ACC112 (cell line): ENCODE data around the gene STYK1.
A peak's percentile ranks its signal among the peaks of the same experiment; 100 is the strongest.

ENCODE experiments used
- H2AFZ ChIP-seq: fragments of 200-600 bp; sonication (generic); one replicate; pipeline ENCODE4 v1.6.0; 2017; ENCODE audit warnings: antibody characterized with exemption, low read length; ENCODE audit not compliant: unreplicated experiment
- H3K27ac ChIP-seq: fragments of 200-600 bp; sonication (generic); 2 replicates; pipeline ENCODE4 v1.5.1; 2014; ENCODE audit warnings: low read depth, mild to moderate bottlenecking, antibody characterized with exemption, low read length, moderate library complexity
- H3K27me3 ChIP-seq: fragments of 200-600 bp; sonication (generic); 2 replicates; pipeline ENCODE4 v1.6.1; 2014; ENCODE audit warnings: mild to moderate bottlenecking, antibody characterized with exemption, low read length, moderate library complexity, mixed read lengths; ENCODE audit not compliant: insufficient read depth
- H3K36me3 ChIP-seq: fragments of 200-600 bp; sonication (generic); 2 replicates; pipeline ENCODE4 v1.6.1; 2016; ENCODE audit warnings: mild to moderate bottlenecking, antibody characterized with exemption, low read length, moderate library complexity, mixed read lengths; ENCODE audit not compliant: insufficient read depth
- H3K4me1 ChIP-seq: fragments of 200-600 bp; sonication (generic); one replicate; pipeline ENCODE4 v1.6.1; 2016; ENCODE audit warnings: low read length, mixed read lengths; ENCODE audit not compliant: insufficient read depth, unreplicated experiment, control insufficient read depth
- H3K4me3 ChIP-seq: fragments of 200-600 bp; sonication (generic); 2 replicates; pipeline ENCODE4 v1.5.1; 2014; ENCODE audit warnings: mild to moderate bottlenecking, low read depth, low read length
- H3K79me2 ChIP-seq: fragments of 200-600 bp; sonication (generic); one replicate; pipeline ENCODE4 v1.6.0; 2016; ENCODE audit warnings: low read length; ENCODE audit not compliant: control insufficient read depth, unreplicated experiment, insufficient read depth

The STYK1 gene

GRCh38 chr12:10716277-10716676 lies 42.4 kb upstream of the STYK1 start:
- peak overlapping the region; percentile 99 for H3K27ac ChIP-seq
- no peak overlapping the region for H2AFZ ChIP-seq
- peaks cover 44% of the 10 kb centered on the region for H3K36me3 ChIP-seq
- H3K4me1 ChIP-seq, result peaks cover 52% of the 10 kb centered on the region
- peaks cover 75% of the 10 kb centered on the region for H3K79me2 ChIP-seq
- peak overlapping the region; percentile 89 for H3K4me3 ChIP-seq
- H3K27me3 ChIP-seq, result no peaks in the 10 kb centered on the region

- Histone ChIP-seq H3K4me3 (peak overlapping the region; percentile 89; the same call in 1 of the 2 replicates), H3K79me2 (peaks cover 68% of the 10 kb centered on the region), H3K36me3 (peaks cover 44% of the 10 kb centered on the region), H3K4me1 (peaks cover 47% of the 10 kb centered on the region), H3K27me3 (no peaks in the 10 kb centered on the region), H2AFZ (no peak overlapping the region), H3K27ac (no peak overlapping the region)
These were observed 41.6 kb upstream of the STYK1 start for GRCh38 chr12:10715491-10715890.

- H2AFZ ChIP-seq, result no peak overlapping the region
- peaks cover 41% of the 10 kb centered on the region for H3K79me2 ChIP-seq
- no peaks in the 10 kb centered on the region for H3K27me3 ChIP-seq
- no peaks in the 10 kb centered on the region for H3K4me1 ChIP-seq
- no peak overlapping the region for H3K4me3 ChIP-seq
- peaks cover 70% of the 10 kb centered on the region for H3K36me3 ChIP-seq
- no peak overlapping the region for H3K27ac ChIP-seq
These were observed 36.0 kb upstream of the STYK1 start for GRCh38 chr12:10709808-10710207.

GRCh38 chr12:10708862-10709261 lies 35.0 kb upstream of the STYK1 start:
- peaks cover 65% of the 10 kb centered on the region for H3K36me3 ChIP-seq
- H3K79me2 ChIP-seq, result peaks cover 38% of the 10 kb centered on the region
- no peaks in the 10 kb centered on the region for H3K27me3 ChIP-seq
- H2AFZ ChIP-seq, result no peak overlapping the region
- no peak overlapping the region for H3K4me3 ChIP-seq
- H3K27ac ChIP-seq, result no peak overlapping the region
- H3K4me1 ChIP-seq, result no peaks in the 10 kb centered on the region

GRCh38 chr12:10705655-10706054 lies 31.8 kb upstream of the STYK1 start:
- no peaks in the 10 kb centered on the region for H3K27me3 ChIP-seq
- peaks cover 24% of the 10 kb centered on the region for H3K79me2 ChIP-seq
- H3K27ac ChIP-seq, result no peak overlapping the region
- no peak overlapping the region for H2AFZ ChIP-seq
- peaks cover 4% of the 10 kb centered on the region for H3K4me1 ChIP-seq
- H3K36me3 ChIP-seq, result peaks cover 55% of the 10 kb centered on the region
- no peak overlapping the region for H3K4me3 ChIP-seq

GRCh38 chr12:10701843-10702242 lies 28.0 kb upstream of the STYK1 start:
- Histone ChIP-seq H2AFZ (no peak overlapping the region), H3K27me3 (no peaks in the 10 kb centered on the region), H3K27ac (peak overlapping the region; percentile 35; the same call in 1 of the 2 replicates), H3K4me3 (0 out of 2 replicates have a peak overlapping the region, but pooled peaks have one; percentile 18), H3K79me2 (peaks cover 4% of the 10 kb centered on the region), H3K36me3 (peaks cover 37% of the 10 kb centered on the region), H3K4me1 (peaks cover 4% of the 10 kb centered on the region)

GRCh38 chr12:10701131-10701681 lies 27.4 kb upstream of the STYK1 start:
- Histone ChIP-seq H2AFZ (no peak overlapping the region), H3K79me2 (peaks cover 3% of the 10 kb centered on the region), H3K4me3 (0 out of 2 replicates have a peak overlapping the region, but pooled peaks have one; percentile 18), H3K4me1 (peaks cover 4% of the 10 kb centered on the region), H3K27me3 (no peaks in the 10 kb centered on the region), H3K27ac (peak overlapping the region; percentile 35; the same call in 1 of the 2 replicates), H3K36me3 (peaks cover 37% of the 10 kb centered on the region)

GRCh38 chr12:10700581-10700980 lies 26.7 kb upstream of the STYK1 start:
- peaks cover 4% of the 10 kb centered on the region for H3K4me1 ChIP-seq
- no peak overlapping the region for H2AFZ ChIP-seq
- H3K4me3 ChIP-seq, result no peak overlapping the region
- H3K27ac ChIP-seq, result no peak overlapping the region
- H3K36me3 ChIP-seq, result peaks cover 33% of the 10 kb centered on the region
- H3K79me2 ChIP-seq, result no peaks in the 10 kb centered on the region
- H3K27me3 ChIP-seq, result no peaks in the 10 kb centered on the region

GRCh38 chr12:10697862-10698261 lies 24.0 kb upstream of the STYK1 start:
- Histone ChIP-seq H3K27me3 (no peaks in the 10 kb centered on the region), H3K4me3 (no peak overlapping the region), H3K79me2 (no peaks in the 10 kb centered on the region), H3K36me3 (peaks cover 36% of the 10 kb centered on the region), H3K27ac (no peak overlapping the region), H3K4me1 (peaks cover 4% of the 10 kb centered on the region), H2AFZ (no peak overlapping the region)

GRCh38 chr12:10697156-10697555 lies 23.3 kb upstream of the STYK1 start:
- Histone ChIP-seq H3K27me3 (no peaks in the 10 kb centered on the region), H3K36me3 (peaks cover 36% of the 10 kb centered on the region), H3K4me3 (no peak overlapping the region), H3K79me2 (no peaks in the 10 kb centered on the region), H3K4me1 (peaks cover 4% of the 10 kb centered on the region), H2AFZ (no peak overlapping the region), H3K27ac (no peak overlapping the region)

GRCh38 chr12:10690906-10691305 lies 17.1 kb upstream of the STYK1 start:
- H3K27me3 ChIP-seq, result no peaks in the 10 kb centered on the region
- H3K79me2 ChIP-seq, result no peaks in the 10 kb centered on the region
- H3K4me1 ChIP-seq, result no peaks in the 10 kb centered on the region
- no peak overlapping the region for H3K4me3 ChIP-seq
- H3K27ac ChIP-seq, result no peak overlapping the region
- H2AFZ ChIP-seq, result no peak overlapping the region
- H3K36me3 ChIP-seq, result peaks cover 7% of the 10 kb centered on the region
